NCI-H1092 (cell line): Measurements from ENCODE around the gene VDR.

Source experiments
- DNase-seq: peaks from one replicate; lab custom pipeline; 2025; lab: John Stamatoyannopoulos, UW

Gene VDR

DNA sequence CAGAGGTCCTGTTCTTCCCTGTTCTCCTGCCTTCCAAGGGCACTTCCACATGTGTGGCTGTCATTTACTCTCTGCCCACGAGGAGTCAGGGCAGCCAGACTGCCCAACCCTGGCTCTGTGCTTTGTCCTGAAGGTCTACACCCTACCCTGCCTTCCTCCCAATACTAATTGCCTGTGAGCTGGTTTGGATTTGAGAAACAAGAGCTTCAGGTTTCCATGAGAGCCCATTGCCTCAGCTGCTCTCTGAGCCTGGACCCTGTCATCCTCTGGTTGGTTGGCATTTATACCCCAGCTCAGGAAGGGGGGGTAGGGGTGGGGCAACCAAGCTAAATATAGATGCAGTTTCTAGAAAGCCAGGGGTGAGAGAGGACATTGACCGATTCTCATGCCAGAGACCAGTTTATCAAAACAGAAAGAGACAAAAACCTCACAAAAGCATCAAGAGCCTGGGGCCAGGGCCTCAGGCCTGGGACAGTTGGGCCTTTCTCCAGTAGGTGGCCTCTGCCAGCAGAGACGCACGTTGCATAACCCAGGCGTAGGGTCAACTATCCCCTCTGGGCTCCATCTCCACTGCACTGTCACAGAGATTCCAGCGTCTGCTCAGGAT, 34.5 kb downstream of the VDR start:
- no peak for DNase-seq

DNA sequence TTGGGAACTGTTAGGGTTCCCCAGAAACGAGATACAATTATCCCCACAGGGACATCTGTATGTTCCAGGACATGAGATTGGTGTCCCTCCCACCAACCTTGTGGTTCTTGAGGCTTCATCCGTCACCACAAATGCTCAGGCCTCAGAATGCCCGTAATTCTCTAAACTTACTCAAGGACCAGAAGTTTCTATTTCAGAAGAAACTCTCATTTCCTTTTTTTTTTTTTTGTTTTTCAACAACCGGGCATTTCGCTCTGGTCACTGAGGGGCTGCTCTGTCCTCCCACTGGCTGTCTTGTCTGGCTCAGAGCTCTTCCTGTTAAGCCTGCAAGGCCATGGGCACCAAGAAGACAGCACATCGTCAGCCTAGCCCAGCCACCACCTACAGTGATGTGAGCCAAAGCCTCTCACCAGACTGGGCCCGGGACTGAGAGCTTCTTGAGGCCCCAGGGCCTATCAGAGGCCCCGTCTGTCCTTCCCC, 36.2 kb downstream of the VDR start:
- no peak for DNase-seq

DNA sequence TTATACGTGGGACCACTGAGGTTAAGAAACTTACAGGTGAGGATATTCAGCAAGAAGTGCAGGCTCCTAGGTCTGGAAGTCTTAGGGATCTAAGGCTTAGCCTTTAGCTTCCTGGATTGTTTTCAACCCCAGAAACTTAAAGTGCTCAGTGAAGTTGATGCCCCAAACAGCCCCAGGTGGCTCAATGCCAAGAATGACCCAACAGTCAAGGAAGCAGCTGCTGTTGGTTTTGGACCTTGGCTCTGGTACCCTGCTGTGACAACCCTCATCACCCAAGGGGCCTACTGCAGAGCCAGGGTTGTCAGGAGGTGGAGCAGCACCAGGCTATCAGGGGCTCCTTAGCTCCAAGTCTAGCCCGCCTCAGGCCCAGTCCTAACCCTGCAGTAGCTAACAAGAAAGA, 36.8 kb downstream of the VDR start:
- no peak for DNase-seq

DNA sequence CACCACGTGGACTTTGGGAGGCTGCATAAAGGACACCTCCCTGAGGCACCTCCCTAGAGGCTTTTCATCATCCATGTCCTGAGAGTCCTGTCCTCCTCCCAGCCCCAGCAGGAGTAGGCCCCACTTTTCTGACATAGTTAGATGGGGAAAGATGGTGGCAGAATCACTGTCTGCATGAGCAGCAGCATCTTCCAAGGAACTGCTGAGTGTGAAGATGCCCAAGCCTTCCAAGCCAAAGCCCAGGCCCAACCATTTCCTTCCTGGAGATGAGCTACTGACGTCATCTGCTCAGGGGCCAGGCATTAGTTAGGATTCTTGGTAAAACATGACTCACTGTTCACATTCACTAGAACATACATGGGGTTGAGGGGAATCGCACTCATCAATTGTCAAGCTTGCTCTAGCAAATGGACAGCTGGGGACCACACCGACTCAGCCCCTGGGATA, 37.3 kb downstream of the VDR start:
- no peak for DNase-seq

DNA sequence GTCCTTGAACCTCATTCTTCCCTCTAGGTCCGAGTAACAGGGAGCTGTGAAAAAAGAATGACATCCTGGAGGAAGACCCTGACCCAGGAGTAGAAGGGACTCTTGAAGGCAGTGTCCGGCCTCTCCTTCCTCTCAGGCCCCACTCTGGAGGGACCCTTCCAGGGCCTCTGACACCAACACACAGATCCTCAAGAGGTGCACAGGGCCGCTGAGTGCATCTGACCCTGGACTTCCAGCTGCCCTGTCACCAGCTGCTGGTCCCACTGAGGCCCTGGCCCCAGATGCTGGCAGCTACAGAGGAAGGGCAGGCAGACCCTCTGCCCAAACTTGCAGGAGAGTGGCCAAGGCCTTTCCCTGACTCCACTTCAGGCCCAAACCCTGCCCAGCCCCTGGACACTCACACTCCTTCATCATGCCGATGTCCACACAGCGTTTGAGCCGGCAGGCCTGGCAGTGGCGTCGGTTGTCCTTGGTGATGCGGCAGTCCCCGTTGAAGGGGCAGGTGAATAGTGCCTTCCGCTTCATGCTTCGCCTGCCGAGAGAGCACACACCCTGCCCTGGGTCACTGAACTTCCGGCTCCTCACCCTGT, 40.1 kb downstream of the VDR start:
- DNase-seq: no peak

DNA sequence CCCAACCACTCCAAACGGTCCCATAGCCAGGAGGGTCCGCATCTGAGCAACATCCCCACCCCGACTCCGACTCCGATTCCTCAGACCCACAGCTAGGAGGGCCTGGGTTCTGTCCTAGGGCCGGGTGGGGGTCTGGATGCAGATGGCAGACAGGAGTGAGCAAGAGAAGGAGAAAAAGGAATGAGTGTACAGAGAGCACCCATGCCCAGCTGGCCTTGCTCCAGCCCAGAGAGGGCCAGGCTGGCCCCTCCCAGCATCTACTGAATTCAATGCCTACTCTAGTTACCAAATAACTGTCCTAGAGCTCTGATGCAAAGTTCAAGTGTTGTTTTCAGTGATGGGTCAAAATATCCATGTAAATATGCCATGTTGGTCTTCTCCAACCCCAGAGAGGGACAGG, 40.8 kb downstream of the VDR start:
- DNase-seq: no peak

DNA sequence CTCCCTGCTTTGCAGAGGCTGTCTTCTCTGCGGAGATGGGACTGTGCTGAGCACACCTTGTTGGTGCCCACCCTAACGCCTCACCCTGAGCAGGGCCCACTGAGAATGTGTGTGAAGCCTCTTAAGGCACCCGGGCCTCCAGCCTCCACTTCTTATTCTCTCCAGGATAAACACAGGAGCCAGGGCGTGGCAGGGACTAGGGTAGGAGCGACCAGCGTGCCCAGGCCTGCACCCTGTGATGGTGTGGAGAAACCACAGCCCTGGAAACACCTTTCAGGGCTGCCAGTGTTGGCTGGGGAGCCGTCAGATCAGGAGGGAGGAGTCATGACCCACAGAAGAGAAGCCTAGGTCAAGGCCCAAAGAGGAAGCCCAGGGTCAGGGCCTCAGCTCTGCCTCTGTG, 41.3 kb downstream of the VDR start:
- no peak for DNase-seq

DNA sequence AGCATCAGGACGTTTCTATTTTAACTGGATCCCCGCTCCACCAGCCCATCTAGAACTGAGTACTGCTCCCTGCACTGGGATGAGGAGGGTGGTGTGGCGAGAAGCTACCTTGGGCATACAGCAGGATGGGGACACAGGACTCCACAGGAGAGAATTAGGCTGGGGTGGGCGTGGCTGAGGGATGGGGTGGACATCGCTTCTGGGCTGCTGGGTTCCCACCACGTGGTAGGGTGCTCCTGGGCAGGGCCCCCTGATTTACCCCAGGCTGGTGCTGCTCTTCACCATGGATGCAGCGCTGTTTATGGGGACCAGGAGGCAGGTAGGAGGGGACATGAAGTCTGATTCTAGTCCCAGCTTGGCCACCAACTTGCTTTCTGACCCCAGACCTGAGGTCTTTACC, 41.9 kb downstream of the VDR start:
- DNase-seq: no peak

DNA sequence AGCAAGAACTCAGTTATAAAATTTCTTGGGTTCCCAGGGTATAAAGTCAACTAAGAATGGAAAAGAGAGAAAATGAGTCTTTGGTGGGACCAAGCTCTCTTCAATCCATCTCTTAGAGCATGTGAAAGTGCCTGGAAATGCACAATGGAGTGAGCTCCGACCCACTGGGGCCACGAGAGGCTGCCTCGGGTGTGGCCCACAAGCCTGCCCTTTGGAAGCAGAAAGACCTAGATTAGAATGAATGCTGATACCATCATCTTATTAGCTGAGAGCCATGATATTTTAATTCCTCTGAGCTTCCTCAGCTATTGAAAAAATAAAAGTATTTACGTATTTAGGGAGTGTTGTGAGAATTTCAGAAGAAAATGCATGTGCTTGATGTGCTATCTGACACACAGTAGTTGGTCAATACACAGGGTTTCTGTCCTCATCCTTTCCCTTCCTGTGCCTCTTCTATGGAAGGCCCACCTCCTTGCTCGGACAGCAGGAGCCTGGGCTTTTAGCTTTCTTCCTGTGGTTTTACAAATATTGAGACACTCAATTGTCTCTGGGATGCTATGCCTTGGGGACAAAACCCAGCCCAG, 42.5 kb downstream of the VDR start:
- no peak for DNase-seq

DNA sequence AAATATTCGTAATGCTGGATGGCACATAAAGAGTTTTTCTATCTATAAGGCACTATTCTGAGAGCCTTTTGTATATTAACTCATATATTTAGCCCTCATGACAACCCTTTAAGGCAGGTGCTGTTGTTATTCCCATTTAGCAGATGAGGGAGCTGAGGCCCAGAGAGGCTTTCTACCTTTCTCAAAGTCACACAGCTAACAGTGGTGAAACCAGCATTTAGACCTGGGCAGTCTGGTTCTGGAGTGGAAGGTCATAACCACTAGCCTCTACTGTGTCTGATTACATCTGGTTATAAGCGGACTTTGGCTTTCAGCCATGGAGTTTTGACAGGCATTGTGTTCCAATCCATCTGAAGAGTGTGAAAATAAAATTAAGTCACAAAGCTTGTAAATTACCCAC, 43.9 kb downstream of the VDR start:
- DNase-seq: no peak

DNA sequence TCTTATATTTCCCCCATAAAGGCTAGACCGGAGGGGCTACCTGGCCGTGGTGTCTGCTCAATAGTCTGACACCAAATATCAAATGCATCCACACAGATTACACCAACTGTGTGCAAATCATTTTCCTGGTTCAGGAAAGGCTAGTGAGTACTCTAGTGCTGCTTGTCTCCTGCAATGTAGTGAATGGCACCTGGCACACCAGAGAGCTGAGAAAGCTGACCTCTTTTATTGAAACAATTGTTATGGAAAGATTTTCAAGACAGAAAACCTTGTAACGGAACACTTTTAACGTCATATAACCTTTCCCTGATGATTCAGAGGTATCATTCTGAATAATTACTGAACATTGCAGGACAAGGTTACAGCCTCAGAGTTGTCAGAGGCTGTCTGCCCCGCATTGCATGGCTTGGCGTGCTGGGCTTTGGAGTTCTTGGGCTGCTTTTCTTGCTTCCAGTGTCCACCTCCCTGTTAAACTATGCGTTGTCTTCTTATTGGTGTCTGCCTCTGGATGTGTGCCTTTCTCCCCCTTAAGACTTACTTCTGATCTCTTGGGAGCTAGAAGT, 44.4 kb downstream of the VDR start:
- DNase-seq: no peak

DNA sequence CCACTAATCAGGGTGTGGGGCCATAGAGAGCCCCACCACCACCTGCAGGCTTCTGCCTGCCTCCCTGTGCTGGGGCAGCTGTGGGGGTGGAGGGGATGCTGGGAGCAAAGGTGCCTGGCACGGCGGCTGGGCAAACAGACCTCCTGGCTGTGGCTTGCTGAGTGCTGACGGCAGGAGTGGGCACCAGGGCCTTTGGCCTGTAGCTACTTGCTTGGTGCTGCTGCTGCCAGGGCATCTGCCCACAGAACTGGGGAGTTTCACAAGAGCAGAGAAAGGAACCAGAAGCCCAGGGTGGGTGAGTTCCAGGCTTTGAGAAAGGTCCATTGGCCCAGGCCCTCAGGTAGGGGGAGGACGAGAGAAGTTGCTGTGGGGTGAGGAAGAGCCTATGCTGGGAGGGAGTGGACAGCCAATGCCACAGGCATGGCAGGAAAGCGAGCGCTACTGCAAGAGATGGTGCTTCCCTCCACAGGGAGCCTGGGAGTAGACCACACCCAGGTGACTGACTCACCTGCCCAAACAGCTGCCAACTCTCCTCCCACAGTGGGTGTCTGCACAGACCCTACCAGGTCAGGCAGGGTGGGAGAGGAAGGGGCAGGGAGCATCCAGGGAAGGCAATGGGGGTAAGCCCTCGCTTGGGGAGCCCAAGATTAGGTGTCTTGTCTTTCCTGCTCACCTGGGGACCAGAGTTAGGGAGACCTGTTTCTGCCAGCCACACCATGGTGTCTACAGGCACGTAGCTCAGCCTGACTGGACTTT, 46.1 kb downstream of the VDR start:
- no peak for DNase-seq

DNA sequence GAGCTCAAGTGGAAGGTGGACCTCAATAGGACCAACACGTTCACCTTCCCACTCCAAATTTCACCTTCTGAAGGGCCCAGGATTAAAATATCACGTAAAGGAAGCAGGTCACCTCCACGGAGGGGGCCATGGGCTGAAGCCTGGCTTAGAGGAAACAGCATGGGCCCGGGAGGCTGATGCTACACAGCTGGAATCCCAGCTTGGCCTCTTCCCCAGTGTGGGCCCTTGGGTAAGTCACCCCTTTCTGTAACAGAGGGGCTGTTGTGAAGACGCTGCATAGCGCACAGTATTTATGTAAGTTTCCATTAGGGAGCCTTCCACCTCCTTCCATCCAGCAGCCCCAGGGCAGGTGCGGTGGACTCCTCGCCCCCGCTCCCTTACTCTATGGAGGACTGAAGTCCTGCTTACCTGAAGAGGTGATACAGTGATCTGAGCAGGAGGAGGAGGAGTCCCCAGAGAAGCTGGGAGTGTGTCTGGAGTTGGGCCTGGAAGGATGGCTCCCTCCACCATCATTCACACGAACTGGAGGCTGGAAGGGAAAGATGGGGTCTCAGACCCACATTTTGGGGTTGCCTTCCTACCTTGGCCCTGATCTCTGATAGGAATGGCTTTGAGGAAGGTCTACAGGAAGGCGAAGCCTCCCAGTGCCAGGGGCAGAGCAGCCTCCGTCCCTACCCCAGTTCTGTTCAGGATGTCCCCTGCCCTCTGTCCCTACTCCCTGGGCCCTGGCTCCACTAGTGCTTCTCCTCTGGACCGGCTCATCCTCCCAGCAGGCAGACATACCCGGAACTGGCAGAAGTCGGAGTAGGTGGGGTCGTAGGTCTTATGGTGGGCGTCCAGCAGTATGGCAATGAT, 47.8 kb downstream of the VDR start:
- no peak for DNase-seq

DNA sequence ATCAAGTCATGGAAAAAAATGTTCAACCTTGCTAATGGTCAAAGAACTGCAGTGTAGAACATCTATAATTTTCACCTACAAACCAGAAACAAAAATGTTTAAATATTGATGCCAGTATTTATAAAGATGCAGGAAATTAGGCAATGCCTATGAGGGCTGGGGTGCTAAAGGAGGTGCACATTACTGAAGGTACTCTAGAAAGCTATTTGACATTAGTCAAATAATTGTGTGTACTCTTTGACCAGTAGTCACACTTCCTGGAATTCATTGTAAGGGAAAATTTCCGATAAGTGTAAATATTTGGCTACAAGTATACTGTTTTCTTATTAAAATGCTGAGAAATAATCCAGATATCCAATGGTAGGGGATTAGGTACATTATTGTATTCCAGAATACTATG, 48.7 kb downstream of the VDR start:
- DNase-seq: no peak

DNA sequence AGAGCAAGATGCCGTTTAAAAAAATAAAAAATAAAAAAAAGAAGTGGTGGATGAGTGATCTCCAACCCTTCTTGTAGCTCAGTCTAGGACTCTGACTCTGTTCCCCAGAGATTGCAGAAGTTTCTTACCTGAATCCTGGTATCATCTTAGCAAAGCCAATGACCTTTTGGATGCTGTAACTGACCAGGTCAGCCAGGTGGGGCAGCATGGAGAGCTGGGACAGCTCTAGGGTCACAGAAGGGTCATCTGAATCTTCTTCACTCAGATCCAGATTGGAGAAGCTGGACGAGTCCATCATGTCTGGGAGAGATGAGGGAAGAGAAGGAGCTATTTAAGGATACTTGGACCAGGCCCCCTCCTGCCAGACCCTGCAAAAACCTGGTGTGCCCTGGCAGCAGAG, 49.3 kb downstream of the VDR start:
- DNase-seq: no peak

DNA sequence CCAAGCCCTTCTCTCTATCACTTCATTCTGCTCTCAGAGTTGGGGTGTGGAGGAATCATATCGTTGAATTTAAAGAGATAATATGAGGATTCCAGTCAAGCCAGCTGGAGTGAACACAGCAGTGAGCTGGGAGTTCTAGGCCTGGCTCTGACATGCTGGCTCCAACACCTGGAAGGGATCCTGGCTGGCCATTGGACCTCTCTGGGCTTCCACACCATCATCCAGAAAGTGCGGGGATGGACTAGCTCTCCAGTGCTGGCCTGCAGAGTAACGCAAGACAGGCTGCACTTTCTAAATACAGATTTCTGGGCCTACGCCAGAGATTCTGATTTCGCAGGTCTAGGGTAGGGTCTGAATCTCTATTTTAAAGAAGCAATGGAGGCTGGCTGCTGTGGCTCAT, 50.3 kb downstream of the VDR start:
- DNase-seq: no peak

DNA sequence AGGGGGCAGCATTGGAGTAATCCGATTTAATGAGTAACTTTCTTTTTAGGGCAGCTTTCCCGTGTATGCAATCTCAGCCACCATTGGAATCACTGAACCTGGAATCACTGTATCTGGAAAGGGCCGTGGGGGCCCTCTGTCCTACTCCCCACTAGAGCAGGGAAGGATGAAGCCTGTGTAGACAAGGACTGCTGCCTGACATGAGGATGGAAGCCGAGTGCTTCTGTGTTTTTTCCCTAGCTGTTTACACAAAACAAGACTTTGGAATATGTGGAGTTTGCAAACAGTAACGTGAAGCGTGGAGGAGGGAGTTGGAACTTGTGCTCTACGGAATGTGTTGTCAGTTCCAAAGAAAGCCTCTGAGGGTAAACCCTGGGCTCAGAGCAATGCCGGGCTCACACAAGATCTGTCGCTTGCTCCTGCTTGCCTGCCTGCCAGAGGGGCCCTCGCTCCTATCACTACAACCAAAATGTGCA, 52.7 kb downstream of the VDR start:
- no peak for DNase-seq

DNA sequence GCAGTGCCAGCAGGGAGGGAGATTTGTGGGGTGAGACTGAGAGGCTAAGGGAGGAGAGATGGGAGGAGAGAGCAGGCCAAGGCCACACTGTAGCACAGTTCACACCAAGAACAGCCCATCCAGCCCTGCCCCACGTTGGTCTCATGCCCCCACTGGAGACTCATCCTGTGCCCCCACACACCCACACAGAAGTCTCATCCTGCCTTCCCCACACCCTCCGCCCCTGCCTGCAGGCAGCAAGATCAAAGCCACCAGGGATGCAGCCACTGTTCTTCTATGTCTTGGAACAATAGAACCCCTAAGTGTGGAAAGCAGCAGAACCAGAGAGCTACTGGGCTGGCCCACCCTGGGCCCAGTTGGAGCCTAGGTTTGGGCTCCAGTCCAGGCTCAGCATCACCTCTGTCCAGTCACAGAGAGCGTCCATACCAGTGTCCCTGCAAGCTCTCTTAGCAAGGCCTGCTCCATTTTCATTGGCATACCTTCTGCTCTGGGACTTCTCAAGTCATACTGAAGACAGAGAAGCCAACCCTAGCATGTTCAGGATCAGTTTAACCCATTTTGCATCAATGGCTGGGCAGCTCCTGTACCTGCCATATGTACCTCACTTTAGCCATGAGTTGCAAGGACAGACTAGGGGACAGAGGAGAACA, 53.4 kb downstream of the VDR start:
- DNase-seq: no peak

DNA sequence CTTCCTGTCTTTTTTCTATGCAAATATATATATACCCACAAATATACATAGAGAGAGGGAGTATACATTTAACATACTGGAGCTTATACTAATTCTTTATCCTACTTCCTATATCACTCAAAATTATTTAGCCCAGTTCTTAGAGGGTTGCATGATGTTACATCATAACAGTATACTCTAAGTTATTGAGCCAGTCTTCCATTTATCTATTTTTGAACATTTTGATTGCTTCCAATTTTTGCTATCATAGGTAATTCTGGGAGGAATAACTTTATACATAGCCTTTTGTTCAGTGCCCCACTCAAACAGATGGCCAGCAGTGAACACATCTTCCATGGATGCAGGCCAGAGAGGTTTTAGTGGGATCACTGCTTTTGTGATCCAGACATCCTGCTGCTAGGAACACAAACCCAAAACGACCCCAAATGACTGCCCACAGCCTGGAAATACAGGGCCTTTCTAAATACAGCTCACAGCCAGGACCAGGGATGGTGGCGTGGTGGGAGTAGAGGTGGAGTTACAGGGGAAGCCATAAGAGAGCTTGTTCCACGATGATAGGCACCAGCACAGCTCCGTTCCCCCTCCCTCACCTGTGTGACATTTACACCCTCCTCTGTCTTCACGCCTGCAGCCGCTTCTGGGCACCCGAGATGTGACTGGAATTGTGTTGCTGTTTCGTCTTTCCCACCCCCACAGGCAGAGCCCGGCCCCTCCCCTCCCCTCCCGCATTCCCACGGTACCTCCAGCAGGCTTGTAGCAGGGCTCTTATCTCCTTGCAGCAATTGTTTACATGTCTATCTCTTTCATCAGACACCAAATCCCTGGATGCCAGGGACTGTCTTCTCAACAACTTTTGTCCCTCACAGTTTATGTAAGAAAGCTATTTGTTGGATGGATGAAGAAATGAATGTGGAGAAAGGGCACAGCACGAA, 54.4 kb downstream of the VDR start:
- DNase-seq: no peak

DNA sequence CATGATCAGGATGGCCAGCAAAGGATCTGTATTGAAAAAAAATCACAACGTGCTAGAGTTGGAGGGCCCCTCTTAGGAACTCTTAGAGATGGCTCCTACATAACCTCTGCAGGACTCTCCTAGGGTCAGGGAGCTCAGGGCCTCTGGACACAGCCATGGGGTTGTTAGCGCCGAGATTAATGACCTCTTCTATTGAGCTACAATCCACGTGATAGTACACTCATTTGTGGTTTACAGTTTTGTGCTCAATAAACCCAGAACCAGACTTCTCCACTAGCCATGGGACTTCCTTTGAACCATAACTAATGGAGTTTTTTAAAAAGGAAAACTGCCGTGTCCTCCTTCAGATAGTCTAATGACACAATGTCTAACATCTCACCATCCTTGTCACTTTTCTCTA, 55.5 kb downstream of the VDR start:
- no peak for DNase-seq
